Lung microvascular endothelial cell (primary cell): Measurements from ENCODE around the gene CTNNA3. TPM values are rescaled to one million over a fixed set of nuclear protein-coding genes. Genes with fewer than 3 reads are reported as not detected.
A peak's percentile ranks its signal among the peaks of the same experiment; 100 is the strongest.

Experiments used
- DNase-seq, 2 donors: peaks; one replicate each; pipeline versions ENCODE4 v3.0.0 to v3.0.0-alpha.2; 2010; ENCODE audit warnings: low read depth in 2 of 2
- total RNA-seq: library from RNA; depleted of rRNA; stranded (reverse); fragments of >200 nt; gene quantifications from 2 replicates; pipeline ENCODE4 v1.2.1, GENCODE V29; 2014

Gene CTNNA3
- total RNA-seq, 1 donor from 2014 or later, result not detected

DNA sequence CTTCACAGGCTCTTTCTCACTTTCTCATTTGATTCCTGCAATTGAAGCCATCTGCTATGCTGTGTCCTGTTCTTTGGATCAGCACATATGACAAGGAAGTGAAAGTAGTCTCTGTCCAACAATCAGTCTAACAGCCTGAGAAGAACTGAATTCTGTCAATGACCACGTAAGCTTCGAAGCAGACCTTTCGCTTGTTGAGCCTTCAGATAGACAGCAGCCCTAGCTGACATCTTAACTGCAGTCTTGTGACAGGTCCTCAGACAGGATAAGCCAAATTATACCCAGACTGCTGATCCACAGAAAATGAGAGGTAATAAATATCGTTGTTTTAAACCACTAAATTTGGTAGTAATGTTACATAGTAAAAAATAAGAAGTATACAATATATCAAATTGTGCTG is 1461.1 kb downstream of the CTNNA3 start:
- DNase-seq, result no peak

DNA sequence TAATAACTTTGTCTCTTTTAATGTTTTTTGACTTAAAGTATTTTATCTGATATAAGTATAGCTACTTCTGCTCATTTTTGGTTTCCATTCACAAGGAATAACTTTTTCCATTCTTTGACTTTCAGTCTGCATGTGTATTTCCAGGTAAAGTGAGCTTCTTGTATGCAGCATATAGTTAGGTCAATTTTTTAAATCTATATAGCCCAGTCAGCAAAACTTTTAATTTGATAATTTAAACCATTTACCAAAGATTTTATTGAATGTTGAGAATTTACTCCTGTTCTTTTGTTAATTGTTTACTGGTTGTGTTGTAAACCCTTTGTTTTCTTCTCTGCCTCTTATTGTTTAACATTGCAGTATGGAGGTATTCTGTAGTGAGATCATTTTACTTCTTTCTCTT is 1467.1 kb downstream of the CTNNA3 start:
- DNase-seq, result no peak

DNA sequence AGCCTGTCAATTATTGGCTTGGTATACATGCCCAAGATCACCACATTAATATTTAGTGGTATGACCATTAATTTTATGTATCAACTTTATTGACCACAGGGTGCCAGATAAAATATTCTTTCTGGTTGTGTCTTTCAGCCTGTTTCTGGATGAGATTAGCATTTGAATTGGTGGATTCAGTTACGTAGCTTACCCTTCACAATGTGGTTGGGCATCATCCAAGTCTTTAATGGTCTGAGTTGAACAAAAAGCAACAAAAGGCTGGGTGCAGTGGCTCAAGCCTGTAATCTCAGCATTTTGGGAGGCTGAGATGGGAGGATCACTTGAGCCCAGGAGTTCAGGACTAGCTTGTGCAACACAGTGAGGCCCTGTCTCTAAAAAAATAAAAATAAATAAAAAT is 1472.3 kb downstream of the CTNNA3 start:
- no peak for DNase-seq

DNA sequence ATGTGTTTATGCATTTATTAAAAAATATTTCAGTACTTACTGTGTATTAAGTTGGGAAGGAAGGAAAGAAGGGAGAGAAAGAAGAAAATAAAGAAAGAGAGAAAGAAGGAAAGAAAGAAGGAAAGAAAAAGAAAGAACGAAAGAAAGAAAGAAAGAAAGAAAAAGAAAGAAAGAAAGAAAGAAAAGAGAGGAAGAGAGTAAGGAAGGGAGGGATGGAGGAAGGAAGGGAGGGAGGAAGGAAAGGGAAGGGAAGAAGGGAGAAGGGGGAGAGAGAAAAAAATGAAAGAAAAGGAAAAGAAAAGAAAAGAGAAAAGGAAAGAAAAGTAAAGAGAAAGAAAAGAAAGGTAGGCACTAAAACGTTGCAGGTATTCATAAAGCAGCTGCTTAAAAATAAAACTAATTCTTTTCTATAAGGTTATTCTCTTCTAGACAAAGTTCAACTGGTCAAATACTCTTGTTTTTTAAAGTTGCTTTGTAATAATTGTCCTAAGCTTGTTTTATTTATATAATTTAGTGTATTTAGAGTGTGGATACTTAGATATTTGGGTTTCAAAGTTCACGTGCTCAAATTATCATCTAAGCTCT is 1473.4 kb downstream of the CTNNA3 start:
- DNase-seq, result no peak

DNA sequence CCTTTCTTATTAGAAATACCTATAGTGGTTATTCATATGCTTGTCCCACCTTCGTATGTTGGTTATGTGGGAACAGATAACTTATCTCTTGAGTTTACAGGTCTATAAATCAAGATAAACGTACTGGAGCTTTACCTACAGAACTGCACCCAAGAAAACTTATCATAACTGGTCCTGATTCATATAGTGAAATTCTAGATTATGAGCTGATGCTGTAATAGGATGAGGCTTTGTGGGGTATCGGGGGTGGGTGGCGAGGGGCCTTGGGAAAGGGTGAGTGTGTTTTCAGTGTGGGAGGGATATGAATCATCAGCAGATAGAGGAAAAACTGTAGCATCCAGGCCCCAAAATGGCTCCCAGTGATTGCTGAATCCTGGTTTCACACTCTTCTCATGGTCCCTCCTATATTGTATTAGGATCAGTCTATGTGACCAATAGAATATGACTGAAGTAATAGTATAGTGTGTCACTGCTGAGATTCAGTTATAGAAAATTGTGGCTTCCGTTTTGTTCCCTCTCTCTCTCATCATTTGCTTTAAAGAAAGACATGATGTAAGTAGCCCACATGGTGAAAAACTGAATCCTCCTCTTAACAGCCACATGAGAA is 1476.9 kb downstream of the CTNNA3 start:
- DNase-seq, result no peak

DNA sequence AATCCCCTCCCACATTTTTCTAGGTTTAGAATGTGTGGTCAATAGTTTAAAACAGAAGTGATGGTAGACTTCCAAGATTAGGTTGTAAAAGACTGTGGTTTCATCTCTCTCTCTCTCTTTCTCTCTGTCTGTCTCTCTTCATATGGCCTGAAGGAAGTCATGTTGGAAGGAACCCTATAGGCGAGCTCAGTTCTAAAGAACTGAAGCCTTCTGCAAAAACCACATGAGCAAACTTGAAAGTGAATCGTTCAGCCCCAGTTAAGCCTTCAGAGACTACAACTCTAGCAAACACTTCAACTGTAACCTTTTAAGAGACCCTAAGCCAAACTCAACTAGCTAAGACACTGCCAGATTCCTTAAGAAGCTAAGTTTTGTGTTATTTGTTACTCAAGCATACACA is 1477.7 kb downstream of the CTNNA3 start:
- no peak for DNase-seq

DNA sequence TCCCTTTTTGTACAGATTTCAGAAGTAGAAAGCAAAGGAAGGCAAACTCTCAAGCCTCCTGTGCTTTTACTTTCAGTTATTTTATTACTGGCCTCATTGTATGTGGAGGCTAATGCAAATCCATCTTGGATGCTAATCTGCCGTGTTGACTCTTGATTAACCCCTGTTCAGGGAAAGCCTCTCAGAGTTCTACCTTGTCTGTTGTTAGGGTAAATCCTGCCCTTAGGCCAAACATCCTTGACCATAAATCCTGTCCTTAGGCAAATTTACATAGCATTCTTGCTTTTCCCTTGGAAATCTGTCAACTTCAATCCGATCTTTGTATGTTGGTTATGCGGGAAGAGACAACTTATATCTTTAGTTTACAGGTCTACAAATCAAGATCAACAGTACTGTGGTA is 1480.1 kb downstream of the CTNNA3 start:
- no peak for DNase-seq

DNA sequence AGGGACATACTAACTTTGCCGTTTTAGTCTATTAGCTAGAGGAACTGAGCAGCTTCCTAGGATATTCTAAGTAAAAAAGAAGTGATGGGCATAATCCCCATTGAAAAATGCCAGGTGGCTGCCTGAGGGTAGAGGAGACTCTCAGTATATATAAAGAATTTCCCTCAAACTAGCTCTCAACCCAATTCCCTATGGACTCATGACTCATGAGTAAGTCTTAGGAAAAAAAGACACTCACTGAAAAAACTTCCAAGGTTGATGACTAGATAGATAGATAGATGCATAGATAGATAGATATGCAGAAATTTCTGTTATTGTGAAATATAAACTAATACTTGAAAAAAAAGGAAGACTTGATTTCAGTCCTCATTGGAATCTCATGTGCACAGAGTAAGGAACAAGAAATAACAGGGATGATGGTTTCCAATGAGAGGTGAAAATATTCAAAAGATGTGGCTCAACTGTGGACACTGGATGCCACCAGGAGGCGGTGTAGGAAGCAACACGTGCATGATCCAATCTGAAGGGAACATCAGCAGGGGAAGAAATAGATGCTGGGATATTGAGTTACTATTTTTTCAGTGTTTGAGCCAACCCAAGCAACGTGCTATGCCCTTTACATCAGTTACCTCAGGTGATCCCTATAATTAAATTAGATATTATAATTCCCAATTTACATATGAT is 1481.1 kb downstream of the CTNNA3 start:
- no peak for DNase-seq

DNA sequence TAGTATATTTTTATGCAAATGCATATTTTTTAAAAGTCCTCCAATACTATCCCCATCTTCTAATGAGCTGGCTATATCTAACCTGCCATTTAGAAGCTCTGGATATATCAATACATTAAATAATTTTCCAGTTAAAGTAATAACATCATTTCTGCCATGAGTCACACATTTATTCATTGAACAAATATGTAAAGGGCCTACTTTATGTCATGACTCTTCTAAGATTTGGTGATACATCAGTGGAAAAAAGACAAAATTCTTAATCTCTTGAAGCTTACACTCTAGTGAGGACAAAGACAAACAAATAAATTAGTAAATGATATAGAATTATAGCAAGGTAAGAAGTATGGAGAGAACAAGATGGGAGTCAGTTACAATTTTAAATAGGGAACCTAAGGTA is 1487.0 kb downstream of the CTNNA3 start:
- no peak for DNase-seq

DNA sequence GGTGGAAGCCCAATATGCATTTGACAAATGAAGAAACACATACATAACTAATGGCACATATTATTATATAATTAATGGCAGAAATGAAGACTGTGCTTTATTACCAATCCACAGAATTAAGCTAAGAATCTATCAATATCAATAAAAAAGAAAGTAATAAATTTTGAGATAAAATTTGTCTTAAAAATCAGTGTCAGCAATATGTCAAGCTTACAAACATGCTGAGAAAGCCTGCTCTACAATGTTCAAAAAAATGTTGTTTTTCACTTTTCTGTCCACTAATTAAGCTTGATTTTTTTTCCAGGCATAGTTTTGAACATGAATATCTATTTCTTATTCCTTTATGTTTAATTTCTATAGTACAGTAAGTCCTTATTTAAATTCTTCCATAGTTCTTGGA is 1491.2 kb downstream of the CTNNA3 start:
- no peak for DNase-seq

DNA sequence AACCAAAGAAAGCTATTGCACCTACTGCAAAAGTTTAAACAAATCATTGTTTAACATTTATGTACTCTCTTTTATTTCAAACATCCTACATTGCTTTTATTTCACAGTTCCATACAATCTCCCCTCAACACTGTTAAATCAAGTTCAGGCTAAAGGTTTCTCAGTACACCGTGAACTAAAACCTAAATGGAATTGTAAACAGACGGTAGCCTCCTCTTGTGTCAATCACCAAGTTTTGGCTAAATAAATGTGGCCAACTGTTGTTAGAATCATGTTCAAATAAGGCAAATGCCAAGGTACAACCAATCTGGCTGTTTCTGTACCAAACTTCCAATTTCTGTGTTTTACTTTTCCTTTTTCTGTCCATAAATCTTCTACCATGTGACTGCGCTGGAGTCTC is 1493.9 kb downstream of the CTNNA3 start:
- DNase-seq, result no peak

DNA sequence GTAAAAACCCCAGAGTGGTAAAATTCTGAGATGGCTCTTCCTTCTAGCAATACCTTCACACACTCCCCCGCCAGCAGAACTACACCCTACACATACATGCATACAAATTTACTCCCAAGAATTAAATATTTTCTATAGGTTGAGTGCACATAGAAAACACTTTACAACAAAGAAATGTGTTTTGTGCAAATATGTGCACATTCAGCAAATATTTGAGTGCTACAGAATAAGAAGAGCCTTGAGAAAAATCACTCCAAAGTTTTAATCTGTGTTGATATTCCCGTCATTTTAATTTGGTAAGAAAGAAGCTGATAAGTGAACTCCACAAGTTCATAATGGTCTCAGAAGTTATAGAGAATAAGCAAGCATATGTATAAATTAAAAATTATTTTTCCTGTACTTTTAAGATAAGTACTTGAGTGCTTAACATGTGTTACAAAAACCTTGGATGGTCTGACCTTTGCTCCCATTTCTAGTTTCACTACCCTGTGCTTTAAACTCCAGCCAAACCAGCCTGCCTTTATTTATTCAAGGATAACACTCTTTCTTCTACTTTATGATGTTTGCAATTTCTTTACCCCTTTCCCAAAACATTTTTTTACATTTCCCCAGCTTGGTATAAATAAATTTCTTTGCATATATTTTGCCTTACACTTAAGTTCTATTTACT is 1503.7 kb downstream of the CTNNA3 start:
- no peak for DNase-seq

DNA sequence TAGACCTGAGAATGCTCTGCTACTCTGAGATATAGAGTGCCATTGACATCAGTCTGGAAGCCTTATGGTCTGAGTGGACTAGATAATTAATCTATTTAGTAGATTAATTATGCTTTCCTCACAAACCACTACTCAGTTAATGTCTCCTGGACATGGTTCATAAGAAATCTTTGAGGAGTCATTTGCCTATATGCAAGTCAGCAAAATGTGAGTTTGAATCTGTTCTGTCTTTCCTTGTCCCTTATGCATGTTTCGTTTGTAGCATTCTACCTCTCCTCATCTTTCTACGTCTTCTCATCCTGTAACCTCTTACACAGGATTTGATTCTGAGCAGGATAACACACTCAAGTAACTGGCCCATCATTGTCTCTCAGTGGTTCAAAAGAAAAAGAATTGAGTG is 1505.6 kb downstream of the CTNNA3 start:
- no peak for DNase-seq

DNA sequence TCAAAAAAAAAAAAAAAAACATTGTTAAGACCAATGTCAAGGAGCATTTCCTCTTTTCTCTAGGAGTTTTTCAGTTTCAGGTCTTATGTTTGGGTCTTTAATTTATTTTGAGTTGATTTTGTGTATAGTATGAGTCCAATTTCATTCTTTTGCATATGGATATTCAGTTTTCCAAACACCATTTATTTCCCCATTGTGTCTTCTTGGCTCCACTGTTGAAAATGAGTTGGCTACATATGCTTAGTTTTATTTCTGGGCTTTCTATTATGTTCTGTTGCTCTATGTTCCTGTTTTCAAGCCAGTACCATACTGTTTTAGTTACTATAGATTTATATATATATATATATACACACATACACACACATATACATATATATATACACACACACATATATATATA is 1506.7 kb downstream of the CTNNA3 start:
- DNase-seq, result no peak

DNA sequence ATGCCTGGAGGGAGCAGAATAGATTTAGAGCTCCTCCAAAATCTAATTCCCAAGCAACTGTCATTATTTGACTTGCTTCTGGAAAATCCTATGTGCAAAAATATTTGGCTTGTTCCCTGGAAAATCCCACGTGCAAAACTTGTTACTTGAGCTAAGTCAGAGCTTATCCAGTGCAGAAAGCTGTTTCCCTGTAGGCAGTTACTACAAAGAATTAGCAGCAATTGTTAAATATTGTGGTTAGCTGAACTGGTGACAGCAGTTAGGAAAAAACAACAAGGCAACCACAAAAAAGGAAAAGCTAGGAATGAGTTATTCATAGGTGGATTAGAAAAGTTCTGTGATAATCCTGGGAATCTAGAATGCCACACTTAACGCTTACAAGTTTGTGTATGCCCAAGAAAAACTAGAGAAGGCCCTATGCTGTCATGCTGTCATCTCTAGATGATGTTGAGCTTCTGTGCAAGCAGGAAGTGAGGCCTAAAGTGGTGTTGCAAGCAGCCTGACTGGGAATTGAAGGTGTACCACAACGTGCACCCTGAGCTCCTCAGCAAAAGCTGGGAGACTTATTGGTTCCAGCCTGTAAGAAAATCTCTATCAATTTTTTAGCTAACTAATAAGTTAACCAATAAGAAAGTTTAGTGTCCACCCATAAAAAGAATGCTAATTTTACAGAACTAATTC is 1508.8 kb downstream of the CTNNA3 start:
- no peak for DNase-seq

DNA sequence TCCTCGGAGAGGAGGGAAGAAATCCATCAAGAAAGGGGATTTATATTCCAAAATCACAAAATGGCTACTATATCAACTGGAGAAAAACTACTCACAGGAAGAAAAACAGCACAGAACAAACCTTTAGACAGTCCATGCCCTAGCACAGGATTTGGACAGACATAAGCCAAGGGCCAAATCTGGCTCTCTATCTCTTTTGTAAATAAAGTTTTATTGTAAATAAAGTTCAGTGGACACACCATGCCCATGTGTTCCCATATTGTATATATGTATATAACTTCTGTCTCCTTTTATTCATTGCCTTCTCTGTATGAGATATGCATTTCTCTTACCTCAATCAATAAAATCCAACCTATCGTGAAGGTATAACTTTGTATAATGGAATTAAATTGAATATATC is 1513.0 kb downstream of the CTNNA3 start:
- DNase-seq, result no peak

DNA sequence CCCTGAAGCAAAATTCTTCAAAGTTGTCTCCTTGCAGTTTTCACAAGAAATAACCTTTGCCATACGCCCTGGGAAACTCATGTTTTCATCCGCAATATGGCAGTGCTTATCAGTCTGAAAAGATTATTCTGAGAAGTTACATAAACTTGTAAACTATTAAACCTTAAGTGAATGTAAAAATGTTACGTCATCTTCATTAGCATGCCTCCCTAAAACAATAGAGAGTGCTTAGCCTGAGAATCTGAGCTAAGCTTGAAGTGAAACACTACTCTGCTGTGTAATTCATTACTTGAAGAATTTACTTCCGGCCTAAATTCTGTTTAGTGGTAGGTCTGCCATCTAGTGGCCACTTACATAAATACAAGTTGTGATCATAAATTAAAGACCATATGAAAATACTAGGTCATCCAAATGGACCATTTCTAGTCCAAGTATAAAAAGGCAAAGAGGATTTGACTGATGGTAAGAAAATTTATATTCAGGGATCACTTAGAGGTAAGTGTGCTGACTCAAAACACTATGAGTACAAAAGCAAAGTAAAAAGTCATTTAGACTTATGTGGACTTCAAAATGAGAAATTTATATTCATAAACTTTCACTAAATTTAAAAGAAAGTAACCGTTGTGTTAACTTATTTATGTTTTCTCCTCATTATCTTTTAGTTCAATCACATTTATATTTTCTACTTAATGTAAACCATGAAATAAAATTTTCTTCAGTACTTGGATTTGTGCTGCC is 1515.2 kb downstream of the CTNNA3 start:
- peak; percentile 61 to 66 for DNase-seq

DNA sequence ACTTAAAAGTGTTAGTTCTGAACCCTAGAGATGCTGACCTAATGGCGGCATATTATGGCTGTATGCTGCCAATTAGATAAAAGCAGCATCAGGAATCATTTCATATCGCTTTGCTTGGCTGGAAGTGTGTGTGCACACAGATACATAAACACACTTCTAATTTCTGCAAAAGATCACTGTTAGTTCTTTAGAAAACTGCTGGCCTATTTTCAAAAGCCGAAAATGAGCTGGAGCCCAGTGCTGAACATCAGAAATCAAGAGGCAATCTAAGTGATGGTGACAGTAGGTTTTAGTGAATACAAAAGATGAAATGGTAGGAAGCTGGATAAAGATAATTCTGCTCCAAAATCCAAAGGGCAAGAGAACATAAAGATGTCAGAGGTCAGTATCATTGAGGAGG is 1516.0 kb downstream of the CTNNA3 start:
- DNase-seq, result no peak

DNA sequence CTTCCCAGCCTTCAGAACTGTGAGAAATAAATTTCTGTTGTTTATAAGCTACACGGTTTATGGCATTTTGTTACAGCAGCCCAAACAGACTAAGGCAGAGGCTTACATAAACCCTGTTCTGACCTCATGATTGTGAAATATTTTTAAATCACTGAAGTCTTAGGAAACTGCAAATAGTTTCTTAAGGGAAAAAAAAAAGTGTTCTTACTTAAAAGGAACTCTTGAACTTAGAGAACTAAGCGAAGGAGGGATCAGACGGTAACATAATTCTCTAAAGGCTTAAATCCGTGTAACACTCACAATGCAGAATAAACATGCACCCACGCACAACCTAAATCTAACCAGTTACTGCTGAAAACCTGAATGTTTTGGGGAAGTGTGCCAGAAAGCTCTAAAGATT is 1519.2 kb downstream of the CTNNA3 start:
- DNase-seq, result no peak

DNA sequence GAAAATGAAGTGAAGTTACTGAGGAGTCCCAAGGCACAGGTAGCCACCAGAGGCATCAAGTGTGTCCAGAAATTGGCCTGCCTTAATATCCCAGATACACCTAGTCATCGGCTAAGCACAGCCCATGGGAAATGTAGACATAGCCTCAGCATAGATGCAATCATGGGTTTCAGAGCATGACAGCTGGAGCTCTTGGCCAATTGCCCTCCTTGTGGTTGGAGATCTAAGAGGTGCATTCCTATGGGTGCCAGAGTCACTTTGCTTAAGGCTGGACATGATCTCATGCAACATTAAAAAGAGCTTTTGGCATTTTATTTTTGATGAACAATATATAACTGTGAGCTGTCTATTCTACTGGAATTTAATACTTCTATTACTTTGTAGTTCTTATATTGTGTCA is 1528.2 kb downstream of the CTNNA3 start:
- DNase-seq, result no peak

DNA sequence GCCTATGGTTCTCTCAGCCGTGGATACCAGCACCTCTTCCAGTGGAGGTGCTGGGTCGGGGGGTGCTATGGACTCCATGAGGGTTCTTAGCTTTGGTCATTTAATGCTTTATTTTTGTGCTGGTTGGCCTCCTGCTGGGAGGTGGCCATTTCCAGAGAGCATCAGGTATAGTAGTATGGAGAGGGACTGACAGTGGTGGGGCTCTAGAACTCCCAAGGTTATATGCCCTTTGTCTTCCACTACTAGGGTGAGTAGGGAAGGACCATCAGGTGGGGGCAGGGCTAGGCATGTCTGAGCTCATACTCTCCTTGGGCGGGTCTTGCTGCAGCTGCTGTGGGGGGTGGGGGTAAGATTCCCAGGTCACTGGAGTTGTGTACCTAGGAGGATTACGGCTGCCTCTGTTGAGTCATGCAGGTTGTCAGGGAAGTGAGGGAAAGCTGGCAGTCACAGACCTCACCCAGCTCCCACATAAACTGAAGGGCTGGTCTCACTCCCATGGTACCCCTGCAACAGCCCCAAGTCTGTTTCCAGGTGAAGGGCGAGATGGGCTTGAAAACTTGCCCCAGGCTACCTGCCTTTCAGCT is 1533.3 kb downstream of the CTNNA3 start:
- DNase-seq, result no peak
